Hepatocyte (in vitro differentiated cells): Measurements from ENCODE around the gene VRK1. TPM values are rescaled to one million over a fixed set of nuclear protein-coding genes. Genes with fewer than 3 reads are reported as not detected.

Source experiments
- DNase-seq: peaks from one replicate; pipeline ENCODE4 v3.0.0-alpha.2; 2016; ENCODE audit warnings: low spot score
- H2AFZ ChIP-seq: fragments of 200-600 bp; sonication (generic); 2 replicates; pipeline ENCODE4 v1.6.0; 2016; ENCODE audit warnings: antibody characterized with exemption, mild to moderate bottlenecking
- H3K27ac ChIP-seq: fragments of 200-600 bp; sonication (generic); 2 replicates; pipeline ENCODE4 v1.5.1; 2016; ENCODE audit warnings: mild to moderate bottlenecking
- H3K27me3 ChIP-seq: fragments of 200-600 bp; sonication (generic); 2 replicates; pipeline ENCODE4 v1.6.1; 2016
- H3K36me3 ChIP-seq: fragments of 200-600 bp; sonication (generic); replicated peaks from 2 replicates; pipeline ENCODE4 v1.5.1; 2016; ENCODE audit warnings: low read depth; ENCODE audit not compliant: insufficient read depth
- H3K4me1 ChIP-seq: fragments of 200-600 bp; sonication (generic); 2 replicates; pipeline ENCODE4 v1.5.1; 2016; ENCODE audit warnings: mild to moderate bottlenecking, moderate library complexity; ENCODE audit not compliant: insufficient read depth
- H3K4me2 ChIP-seq: fragments of 200-600 bp; sonication (generic); 2 replicates; pipeline ENCODE4 v1.6.0; 2016
- H3K4me3 ChIP-seq: fragments of 200-600 bp; sonication (generic); 2 replicates; pipeline ENCODE4 v1.5.1; 2016; ENCODE audit warnings: mild to moderate bottlenecking
- H3K79me2 ChIP-seq: fragments of 200-600 bp; sonication (generic); 2 replicates; pipeline ENCODE4 v1.6.0; 2017; ENCODE audit warnings: mild to moderate bottlenecking
- H3K9me2 ChIP-seq: fragments of 200-600 bp; sonication (generic); replicated peaks from 2 replicates; pipeline ENCODE4 v1.6.0; 2017; ENCODE audit warnings: mild to moderate bottlenecking; ENCODE audit not compliant: insufficient read depth
- H3K9me3 ChIP-seq: fragments of 200-600 bp; sonication (generic); 2 replicates; pipeline ENCODE4 v1.5.1; 2016; ENCODE audit warnings: low read depth, mild to moderate bottlenecking
- H4K20me1 ChIP-seq: fragments of 200-600 bp; sonication (generic); 2 replicates; pipeline ENCODE4 v1.6.0; 2016; ENCODE audit warnings: mild to moderate bottlenecking; ENCODE audit not compliant: insufficient read depth, poor library complexity, severe bottlenecking
- EZH2 ChIP-seq: fragments of 200-600 bp; sonication (generic); IDR thresholded peaks from 2 replicates; pipeline ENCODE4 v1.6.1; 2016; ENCODE audit warnings: antibody characterized with exemption, mild to moderate bottlenecking, borderline replicate concordance
- EZH2phosphoT487 ChIP-seq: fragments of 200-600 bp; sonication (generic); IDR thresholded peaks from one replicate; pipeline ENCODE4 v1.6.1; 2018; ENCODE audit warnings: antibody characterized with exemption, mild to moderate bottlenecking, low read depth, moderate library complexity; ENCODE audit not compliant: unreplicated experiment, severe bottlenecking
- WGBS: methylation state at CpG from one replicate; pipeline ENCODE4 v1.1.6; 2016; ENCODE audit warnings: low lambda C conversion rate; ENCODE audit errors: missing lambda C conversion rate; 5-methylcytosine and 5-hydroxymethylcytosine counted together
- polyA plus RNA-seq: library from polyadenylated mRNA; unstranded; fragments of >200 nt; fragmentation: Nextera tagmentation; extraction: Ambion mirVana; gene quantifications from 2 replicates; pipeline ENCODE4 v1.2.1, GENCODE V29; 2016
- total RNA-seq: library from RNA; depleted of rRNA; stranded (reverse); fragments of >200 nt; gene quantifications from 2 replicates; pipeline ENCODE4 v1.2.3, GENCODE V29; 2014
- TF ChIP-seq, protein P1 (sequence below): fragments of 200-600 bp; sonication (generic); IDR thresholded peaks from 2 replicates; pipeline ENCODE4 v1.5.1; 2016; ENCODE audit warnings: antibody characterized with exemption, mild to moderate bottlenecking; ENCODE audit not compliant: poor library complexity

Gene VRK1
- total and polyA plus RNA-seq, 2 experiments from 2014 or later: 16.5 to 21.5 TPM

DNA sequence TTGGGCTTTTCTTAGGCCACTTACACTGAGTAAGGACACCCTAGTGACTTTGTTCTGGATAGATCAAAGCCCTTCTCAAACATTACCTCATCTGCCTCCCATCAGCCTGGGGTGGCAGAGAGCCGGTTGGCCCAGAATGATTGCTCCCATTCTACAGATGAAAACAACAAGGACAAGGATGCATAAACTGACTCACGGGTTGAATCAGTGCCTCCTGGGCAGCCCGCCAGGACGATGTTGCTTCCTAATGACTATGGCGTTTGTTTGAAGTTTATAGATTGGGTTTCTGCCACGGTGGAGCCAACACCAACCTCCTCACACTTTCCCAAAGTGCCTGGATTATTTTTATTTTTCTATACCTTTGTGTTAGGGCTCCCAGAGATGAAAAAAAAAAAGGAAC, 3.6 kb upstream of the VRK1 start:
- Histone ChIP-seq H2AFZ (no peak overlapping the region), H3K36me3 (no peaks in the 10 kb centered on the region), H3K27ac (no peak overlapping the region), H3K4me3 (no peak overlapping the region), H3K4me2 (no peak overlapping the region), H3K4me1 (no peaks in the 10 kb centered on the region), H4K20me1 (no peaks in the 10 kb centered on the region), H3K79me2 (peaks cover 10% of the 10 kb centered on the region), H3K27me3 (no peaks in the 10 kb centered on the region), H3K9me3 (no peaks in the 10 kb centered on the region), H3K9me2 (no peaks in the 10 kb centered on the region)
- WGBS: 82% methylated on average over 6 of the region's 6 CpGs
- DNase-seq: no peak
- no peak for TF ChIP-seq EZH2phosphoT487
- TF ChIP-seq, protein P1, sequence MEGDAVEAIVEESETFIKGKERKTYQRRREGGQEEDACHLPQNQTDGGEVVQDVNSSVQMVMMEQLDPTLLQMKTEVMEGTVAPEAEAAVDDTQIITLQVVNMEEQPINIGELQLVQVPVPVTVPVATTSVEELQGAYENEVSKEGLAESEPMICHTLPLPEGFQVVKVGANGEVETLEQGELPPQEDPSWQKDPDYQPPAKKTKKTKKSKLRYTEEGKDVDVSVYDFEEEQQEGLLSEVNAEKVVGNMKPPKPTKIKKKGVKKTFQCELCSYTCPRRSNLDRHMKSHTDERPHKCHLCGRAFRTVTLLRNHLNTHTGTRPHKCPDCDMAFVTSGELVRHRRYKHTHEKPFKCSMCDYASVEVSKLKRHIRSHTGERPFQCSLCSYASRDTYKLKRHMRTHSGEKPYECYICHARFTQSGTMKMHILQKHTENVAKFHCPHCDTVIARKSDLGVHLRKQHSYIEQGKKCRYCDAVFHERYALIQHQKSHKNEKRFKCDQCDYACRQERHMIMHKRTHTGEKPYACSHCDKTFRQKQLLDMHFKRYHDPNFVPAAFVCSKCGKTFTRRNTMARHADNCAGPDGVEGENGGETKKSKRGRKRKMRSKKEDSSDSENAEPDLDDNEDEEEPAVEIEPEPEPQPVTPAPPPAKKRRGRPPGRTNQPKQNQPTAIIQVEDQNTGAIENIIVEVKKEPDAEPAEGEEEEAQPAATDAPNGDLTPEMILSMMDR: no peak
- no peak for TF ChIP-seq EZH2

DNA sequence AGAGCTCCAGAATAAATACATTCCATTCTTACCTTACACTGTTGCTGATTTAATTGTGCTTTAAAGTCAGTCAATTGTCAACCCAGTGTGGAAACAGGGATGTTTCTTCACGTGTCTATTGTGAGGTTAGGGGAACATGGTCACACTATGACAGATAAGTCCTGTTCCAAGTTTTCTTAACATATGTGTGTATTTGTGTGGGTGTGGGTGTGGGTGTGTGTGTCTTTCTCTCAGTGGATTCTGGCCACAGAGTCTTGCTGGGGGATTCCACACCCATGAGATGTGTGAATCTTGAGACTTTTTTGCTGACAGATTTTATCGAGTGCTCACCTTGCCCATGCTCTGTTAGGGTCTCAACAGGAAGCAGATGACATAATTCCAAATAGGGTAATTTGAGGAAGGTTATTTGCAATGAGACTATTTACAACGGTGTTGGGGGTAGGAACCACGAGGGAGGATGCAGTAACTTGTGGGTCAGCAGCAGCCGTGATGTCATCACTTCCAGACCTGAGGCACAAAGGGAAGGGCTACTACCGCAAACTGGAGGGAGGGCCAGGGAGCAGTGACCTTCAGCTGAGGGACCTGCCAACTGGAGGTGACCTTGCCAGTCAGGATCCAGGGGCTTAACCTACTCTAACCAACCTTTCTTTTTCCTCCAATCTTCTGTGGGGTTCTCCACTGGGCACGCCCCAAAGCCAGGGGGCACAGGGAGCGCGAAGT, 1.9 kb upstream of the VRK1 start:
- Histone ChIP-seq H3K4me3 (no peak overlapping the region), H3K4me1 (no peaks in the 10 kb centered on the region), H3K36me3 (no peaks in the 10 kb centered on the region), H3K9me2 (no peaks in the 10 kb centered on the region), H3K79me2 (peaks cover 27% of the 10 kb centered on the region), H3K27ac (no peak overlapping the region), H3K27me3 (no peaks in the 10 kb centered on the region), H3K4me2 (no peak overlapping the region), H4K20me1 (peaks cover 3% of the 10 kb centered on the region), H3K9me3 (no peaks in the 10 kb centered on the region), H2AFZ (no peak overlapping the region)
- 90% methylated on average over 9 of the region's 9 CpGs for WGBS
- DNase-seq: no peak
- TF ChIP-seq, protein P1: no peak

DNA sequence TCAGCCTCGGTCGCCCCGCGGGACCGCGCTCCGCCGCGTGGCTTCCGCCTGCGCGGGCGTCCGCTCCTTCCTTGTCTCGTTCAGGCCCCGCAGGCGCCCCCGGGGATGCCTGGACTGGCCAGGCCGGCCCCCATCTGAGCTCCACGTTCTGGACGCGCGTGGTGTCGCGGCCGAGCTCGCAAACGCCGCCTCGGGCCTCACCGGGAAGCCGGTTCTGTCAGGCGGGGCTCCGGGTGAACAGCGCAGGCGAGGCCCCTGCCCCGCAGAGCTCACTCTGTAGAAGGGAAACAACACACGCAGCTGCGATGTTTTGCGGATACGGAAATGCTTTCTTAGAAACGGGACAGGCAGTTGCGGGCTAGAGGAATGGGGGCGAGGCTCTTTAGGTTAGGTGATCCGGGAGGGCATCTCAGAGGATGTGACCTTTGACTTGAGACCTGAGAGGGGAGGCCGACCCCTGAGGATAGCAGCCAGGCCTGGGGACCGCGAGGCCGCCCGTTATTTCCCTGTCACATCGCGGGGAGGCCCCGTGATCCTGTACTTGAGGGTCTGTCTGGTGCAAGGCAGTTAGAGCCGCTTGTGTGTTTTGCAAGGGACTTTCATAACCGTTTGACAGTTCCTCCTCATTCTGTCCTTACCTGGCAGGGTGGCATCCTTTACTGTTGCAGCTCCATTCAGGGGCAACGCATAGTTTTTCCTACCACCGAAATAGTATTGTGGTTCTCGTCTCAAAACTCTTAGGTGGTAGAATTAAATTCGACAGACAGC, 584 bp downstream of the VRK1 start:
- peak overlapping the region; percentile 24 for H3K27ac ChIP-seq
- peak; percentile 43 for DNase-seq
- no peaks in the 10 kb centered on the region for H3K9me3 ChIP-seq
- no peaks in the 10 kb centered on the region for H3K36me3 ChIP-seq
- H3K4me2 ChIP-seq: peak overlapping the region; percentile 99
- TF ChIP-seq EZH2phosphoT487 (no peak), EZH2 (no peak)
- TF ChIP-seq, protein P1: no peak
- H3K4me3 ChIP-seq: peak overlapping the region; percentile 88
- 4% methylated on average over 34 of the region's 59 CpGs for WGBS
- H3K79me2 ChIP-seq: peaks cover 51% of the 10 kb centered on the region
- peak overlapping the region; percentile 86 for H2AFZ ChIP-seq
- no peaks in the 10 kb centered on the region for H3K4me1 ChIP-seq
- H3K27me3 ChIP-seq: no peaks in the 10 kb centered on the region
- peaks cover 4% of the 10 kb centered on the region for H4K20me1 ChIP-seq
- H3K9me2 ChIP-seq: no peaks in the 10 kb centered on the region
